NCI-H2081 treated with DMSO at 0.1 percent for 48 hours (cell line): Measurements from ENCODE around the gene KRTAP10-12.
A peak's percentile ranks its signal among the peaks of the same experiment; 100 is the strongest.
"Not testable (repeated sequence)": the region's sequence is repeated elsewhere in the genome, so short reads cannot be mapped to it uniquely, and the experiment has no call there.

Experiments used
- DNase-seq: peaks from one replicate; lab custom pipeline; 2025; lab: John Stamatoyannopoulos, UW

KRTAP10-12 gene

DNA sequence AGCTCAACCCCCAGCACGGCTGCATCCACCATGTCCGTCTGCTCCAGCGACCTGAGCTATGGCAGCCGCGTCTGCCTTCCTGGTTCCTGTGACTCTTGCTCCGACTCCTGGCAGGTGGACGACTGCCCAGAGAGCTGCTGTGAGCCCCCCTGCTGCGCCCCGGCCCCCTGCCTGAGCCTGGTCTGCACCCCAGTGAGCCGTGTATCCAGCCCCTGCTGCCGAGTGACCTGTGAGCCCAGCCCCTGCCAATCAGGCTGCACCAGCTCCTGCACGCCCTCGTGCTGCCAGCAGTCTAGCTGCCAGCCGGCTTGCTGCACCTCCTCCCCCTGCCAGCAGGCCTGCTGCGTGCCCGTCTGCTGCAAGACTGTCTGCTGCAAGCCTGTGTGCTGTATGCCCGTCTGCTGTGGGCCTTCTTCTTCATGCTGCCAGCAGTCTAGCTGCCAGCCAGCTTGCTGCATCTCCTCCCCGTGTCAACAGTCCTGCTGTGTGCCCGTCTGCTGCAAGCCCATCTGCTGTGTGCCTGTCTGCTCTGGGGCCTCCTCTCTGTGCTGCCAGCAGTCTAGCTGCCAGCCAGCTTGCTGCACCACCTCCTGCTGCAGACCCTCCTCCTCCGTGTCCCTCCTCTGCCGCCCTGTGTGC is at the start of gene KRTAP10-12:
Gene KRTAP10-12 (plus strand): TSS at position 1 of the 639 bp plus-strand sequence. CDS start 30 bp downstream, at position 31.
- DNase-seq: not testable (repeated sequence)

DNA sequence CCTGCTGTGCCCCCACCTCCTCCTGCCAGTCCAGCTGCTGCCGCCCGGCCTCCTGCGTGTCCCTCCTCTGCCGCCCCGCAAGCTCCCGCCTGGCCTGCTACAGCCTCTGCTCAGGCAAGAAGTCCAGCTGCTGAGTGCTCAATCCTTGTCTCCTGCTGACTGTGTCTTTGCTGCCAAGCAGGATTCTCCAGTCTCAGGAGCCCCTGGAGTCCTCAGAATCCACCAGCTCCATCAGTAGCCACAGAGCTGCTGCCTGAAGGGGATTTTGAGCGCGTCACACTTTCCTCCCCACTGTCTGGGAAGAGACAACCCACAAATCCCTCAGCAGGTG is 49.8 kb upstream of the KRTAP10-12 start:
- no peak for DNase-seq

GRCh38 chr21:44648557-44649311 is 48.2 kb upstream of the KRTAP10-12 start:
- DNase-seq: no peak

DNA sequence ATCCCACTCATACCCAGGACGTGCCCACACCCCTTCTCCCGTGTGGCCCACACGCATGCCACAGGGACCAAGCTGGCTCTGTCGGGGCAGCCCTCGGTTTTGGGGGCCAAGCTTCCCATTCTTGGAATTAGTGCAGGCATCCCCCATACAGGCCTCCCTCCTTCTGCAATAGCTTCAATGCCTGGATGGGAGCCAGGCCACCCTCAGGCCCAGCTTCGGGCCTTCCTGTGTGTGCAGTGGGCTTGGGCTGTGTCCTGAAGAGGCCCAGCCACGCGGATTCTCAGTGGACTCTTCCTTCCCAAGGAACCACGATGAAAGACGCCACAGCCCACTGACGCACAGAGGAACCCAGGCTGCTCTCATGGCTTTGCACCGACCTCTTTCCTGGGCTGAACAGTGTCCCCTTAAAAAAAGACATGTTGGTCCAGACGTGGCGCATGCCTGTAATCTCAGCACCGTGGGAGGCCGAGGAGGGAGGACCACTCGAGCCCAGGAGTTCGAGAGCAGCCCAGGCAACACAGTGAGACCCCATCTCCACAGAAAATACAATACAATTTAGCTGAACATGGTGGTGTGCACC is 47.4 kb upstream of the KRTAP10-12 start:
- DNase-seq: no peak

GRCh38 chr21:44650265-44650972 is 46.6 kb upstream of the KRTAP10-12 start:
- no peak for DNase-seq

DNA sequence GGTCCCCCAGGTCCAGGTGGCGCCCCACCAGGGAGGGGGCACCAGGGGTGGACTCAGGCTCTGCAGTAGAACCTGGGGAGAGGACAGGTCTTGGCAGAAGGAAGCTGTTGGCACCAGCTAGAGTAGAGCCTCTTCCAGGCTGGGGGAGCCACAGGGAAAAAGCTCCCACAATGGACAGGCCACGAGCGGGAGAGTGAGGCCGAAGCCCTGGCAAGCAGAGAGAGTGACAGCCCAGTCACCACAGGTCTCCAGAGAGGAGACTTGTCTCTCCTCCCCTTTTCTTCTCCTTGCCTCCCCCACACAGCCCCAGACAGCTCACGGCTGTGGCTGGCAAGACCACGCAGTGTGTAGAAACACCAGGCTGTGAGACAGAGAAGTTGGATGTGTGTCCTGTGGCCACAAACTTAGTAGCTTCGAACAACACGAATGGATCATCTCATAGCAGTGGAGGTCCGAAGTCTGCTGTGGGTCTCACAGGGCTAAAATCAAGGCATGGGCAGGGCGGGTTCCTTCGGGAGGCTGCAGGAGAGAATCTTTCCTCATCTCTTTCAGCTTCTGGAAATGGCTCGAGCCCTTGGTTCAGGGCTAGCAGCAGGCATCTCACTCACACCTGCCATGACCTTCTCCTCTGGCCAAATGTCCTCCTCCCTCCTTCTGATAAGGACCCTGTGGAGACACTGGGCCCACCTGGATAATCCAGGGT is 45.8 kb upstream of the KRTAP10-12 start:
- no peak for DNase-seq

GRCh38 chr21:44653123-44653522 is 43.8 kb upstream of the KRTAP10-12 start:
- no peak for DNase-seq

DNA sequence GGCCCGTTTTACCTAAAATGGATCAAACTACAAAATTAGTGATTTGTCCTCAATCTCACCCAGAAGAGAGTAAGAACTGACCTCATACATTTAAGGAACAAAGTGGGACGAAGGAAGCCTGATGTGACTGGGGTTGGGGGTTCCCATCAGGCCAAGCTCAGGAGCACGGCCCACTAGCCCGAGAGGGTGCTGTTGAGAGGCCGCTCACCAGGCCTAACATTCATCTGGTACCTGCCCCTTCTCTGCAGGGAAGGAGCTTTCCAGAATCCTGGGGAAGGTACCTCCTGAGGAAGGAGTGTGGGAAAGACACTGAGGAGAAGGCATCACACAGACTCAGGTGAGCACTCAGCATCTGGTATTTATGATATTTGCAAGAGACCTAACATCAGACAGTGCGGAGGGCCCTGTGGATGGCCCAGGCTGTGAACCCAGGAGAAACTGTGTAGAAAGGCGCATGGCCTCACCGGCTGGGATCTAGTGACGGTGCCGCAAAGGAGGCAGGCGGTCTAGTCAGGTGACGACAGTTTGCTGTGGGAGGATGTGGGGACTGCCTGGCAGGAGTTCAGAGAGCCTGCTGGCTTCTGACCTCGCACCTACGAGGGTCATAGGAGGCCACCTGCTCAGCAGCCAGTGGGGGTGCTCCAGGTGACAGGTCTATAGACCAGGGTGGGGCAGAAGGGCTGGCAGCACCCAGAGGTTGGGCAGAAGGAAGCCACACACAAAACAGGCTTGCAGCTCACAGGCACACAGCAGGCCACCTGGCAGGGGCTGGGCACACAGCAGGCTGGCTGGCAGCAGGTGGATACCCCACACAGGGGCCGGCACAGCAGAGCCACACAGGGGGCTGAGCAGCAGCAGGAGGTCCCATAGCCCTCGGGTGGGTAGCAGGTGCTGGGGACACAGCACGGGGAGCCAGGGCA is 43.1 kb upstream of the KRTAP10-12 start:
- DNase-seq: peak; percentile 12

DNA sequence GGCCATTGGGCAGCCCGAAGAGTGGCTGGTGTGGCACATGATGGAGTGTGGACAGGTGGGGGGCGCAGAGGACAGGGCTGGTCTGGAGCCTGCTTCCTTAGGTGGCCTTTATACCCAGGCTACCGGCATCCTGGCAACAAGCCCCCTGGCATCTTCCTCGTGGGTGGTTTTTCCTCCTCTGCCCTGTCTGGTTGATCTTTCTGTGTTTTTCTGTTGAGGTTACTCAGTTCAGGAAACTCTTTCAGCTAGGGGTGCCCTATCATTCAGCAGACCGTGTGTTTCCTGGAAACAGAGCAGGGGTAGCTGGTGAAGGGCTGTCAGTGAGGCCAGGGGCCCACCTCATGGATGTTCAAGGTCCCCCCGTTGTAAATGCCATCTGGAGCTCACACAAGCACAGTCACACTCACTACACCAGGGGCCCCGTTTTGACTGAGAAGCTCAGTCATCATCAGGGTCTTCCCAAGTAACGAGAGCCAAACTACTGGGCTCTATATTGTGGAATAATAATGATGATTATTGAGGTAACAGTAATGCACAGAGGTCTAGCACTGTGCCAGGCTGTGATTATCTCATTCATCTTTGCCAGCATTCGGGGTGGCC is 42.3 kb upstream of the KRTAP10-12 start, which contains the start of gene KRTAP12-4:
Gene KRTAP12-4 (minus strand): TSS at position 84 of the 600 bp plus-strand sequence. CDS start 45 bp downstream, at position 39.
- no peak for DNase-seq

- DNase-seq: no peak
Observed at GRCh38 chr21:44656868-44657267, 40.1 kb upstream of the KRTAP10-12 start.

- no peak for DNase-seq
Observed at GRCh38 chr21:44657635-44658540, 39.1 kb upstream of the KRTAP10-12 start, which contains the start of gene KRTAP12-3. Gene KRTAP12-3, plus strand, starts transcription at chr21:44657932. Its CDS starts 48 bp downstream, at chr21:44657980.

- no peak for DNase-seq
Observed at GRCh38 chr21:44658541-44658910, 38.4 kb upstream of the KRTAP10-12 start.

- DNase-seq: no peak
Observed at GRCh38 chr21:44658913-44659595, 37.9 kb upstream of the KRTAP10-12 start.

DNA sequence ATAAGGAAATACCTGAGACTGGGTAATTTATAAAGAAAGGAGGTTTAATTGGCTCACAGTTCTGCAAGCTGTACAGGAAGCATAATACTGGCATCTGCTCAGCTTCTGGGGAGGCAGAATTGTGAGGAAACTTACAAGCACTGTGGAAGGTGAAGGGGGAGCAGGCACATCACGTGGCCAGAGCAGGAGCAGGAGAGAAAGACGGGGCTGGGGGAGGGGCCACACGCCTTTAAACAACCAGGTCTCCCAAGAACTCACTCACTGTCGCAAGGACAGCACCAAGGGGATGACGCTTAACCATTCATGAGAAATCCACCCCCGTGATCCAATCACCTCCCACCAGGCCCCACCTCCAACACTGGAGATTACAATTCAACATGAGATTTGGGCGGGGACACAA is 35.4 kb upstream of the KRTAP10-12 start:
- not testable (repeated sequence) for DNase-seq

- no peak for DNase-seq
Observed at GRCh38 chr21:44664691-44665090, 32.3 kb upstream of the KRTAP10-12 start.

DNA sequence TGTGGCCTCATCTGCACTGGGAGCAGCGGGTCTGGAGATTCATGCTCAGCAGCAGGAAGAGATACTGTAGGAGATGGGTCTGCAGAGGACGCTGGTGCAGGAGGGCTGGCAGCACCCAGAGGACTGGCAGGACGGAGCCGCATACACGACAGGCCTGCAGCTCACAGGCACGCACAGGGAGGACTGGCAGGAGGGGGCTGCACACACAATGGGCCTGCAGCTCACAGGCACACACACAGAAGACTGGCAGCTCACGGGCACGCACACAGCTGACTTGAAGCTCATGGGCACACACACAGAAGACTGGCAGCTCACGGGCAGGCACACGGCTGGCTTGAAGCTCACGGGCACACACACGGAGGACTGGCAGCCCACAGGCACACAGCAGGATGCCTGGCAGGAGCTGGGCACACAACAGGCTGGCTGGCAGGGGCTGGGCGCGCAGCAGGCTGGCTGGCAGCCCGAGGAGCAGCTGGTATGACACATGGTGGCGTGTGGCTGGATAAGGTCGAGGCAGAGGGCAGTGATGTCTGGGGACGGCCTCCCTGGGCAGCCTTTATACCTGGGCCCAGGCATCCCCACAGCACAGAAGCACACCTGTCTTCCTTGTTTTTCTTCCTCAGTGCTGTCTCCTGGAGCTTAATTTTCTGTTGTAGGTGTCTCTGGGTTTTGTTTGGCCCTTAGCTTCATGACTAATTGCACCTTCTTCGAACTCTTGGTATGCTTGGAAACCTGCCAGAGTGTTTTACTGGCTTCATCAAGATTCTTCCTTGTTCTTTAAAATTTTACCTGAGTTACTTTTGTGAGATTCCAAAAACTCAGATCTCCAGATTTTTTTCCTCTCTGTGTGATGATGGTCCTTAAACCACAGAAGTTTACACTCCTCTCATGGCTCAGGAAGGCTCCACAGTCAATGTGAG is 30.3 kb upstream of the KRTAP10-12 start, which contains the start of gene KRTAP12-2:
Gene KRTAP12-2 (minus strand): TSS at position 527 of the 920 bp plus-strand sequence. CDS start 41 bp downstream, at position 486.
- peak; percentile 1 for DNase-seq

DNA sequence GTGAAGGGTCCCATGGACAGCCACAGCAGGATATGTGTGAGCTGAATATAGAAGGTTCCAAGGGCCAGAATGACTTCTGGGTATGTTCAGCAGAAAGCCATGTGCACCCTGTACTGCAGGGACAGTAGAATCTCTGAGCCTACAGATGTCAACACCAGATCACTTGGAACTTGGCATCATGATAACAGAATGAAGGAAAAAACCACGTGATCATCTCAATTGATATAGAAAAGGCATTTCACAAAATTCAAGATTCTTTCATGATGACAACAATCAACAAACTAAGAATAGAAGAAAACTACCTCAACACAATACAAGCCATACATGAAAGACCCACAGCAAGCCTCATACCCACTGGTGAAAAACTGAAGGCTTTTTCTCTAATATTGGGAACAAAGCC is 29.4 kb upstream of the KRTAP10-12 start:
- DNase-seq: no peak
